PC-9 (cell line): ENCODE results near the gene BEND6. TPM values are rescaled to one million over a fixed set of nuclear protein-coding genes. Genes with fewer than 3 reads are reported as not detected.

ENCODE experiments used
- BruUV-seq: library from RNA; stranded (reverse); fragments of 400-500 nt; replicated peaks from 2 replicates; lab custom pipeline; 2021; lab: Mats Ljungman, UMichigan
- CTCF ChIA-PET: fragments of 300-600 bp; sonication (Branson Sonifier 250); formaldehyde crosslinking; loops from one replicate; lab custom pipeline; 2022; ENCODE audit warnings: antibody characterized with exemption; lab: Charles Lee
- POLR2A ChIA-PET: fragments of 300-600 bp; sonication (Branson Sonifier 250); formaldehyde crosslinking; loops from one replicate; lab custom pipeline; 2022; ENCODE audit warnings: antibody characterized with exemption; ENCODE audit not compliant: unreplicated experiment; lab: Charles Lee
- DNase-seq, 2 experiments: peaks; one replicate each; pipeline versions ENCODE4 v3.0.0 to v3.0.0-alpha.2; 2015 to 2022; ENCODE audit warnings: mixed read lengths in 1 of 2
- H2AFZ ChIP-seq: fragments of 200-600 bp; sonication (generic); 2 replicates; pipeline ENCODE4 v1.8.1; 2017; ENCODE audit warnings: antibody characterized with exemption
- H3F3A ChIP-seq: fragments of 200-600 bp; sonication (generic); 2 replicates; pipeline ENCODE4 v1.8.1; 2017; ENCODE audit warnings: antibody characterized with exemption, mild to moderate bottlenecking, low read depth; ENCODE audit not compliant: insufficient read depth
- H3K27ac ChIP-seq: fragments of 200-600 bp; sonication (generic); 2 replicates; pipeline ENCODE4 v1.6.1; 2016; ENCODE audit warnings: mixed run types
- H3K27me3 ChIP-seq: fragments of 200-600 bp; sonication (generic); 2 replicates; pipeline ENCODE4 v1.6.1; 2016; ENCODE audit warnings: low read depth, mixed run types; ENCODE audit not compliant: insufficient read depth
- H3K36me3 ChIP-seq: fragments of 200-600 bp; sonication (generic); 2 replicates; pipeline ENCODE4 v1.6.1; 2016; ENCODE audit warnings: low read depth, mixed run types
- H3K4me1 ChIP-seq: fragments of 200-600 bp; sonication (generic); replicated peaks from 2 replicates; pipeline ENCODE4 v1.6.1; 2016; ENCODE audit warnings: mixed run types; ENCODE audit not compliant: insufficient read depth
- H3K4me2 ChIP-seq: fragments of 200-600 bp; sonication (generic); 2 replicates; pipeline ENCODE4 v1.6.1; 2017; ENCODE audit warnings: mixed run types
- H3K4me3 ChIP-seq: fragments of 200-600 bp; sonication (generic); 2 replicates; pipeline ENCODE4 v1.6.1; 2016; ENCODE audit warnings: mixed run types
- H3K79me2 ChIP-seq: fragments of 200-600 bp; sonication (generic); 2 replicates; pipeline ENCODE4 v1.6.1; 2017; ENCODE audit warnings: low read depth, mixed run types
- H3K9me2 ChIP-seq: fragments of 200-600 bp; sonication (generic); 2 replicates; pipeline ENCODE4 v1.8.1; 2017; ENCODE audit warnings: mild to moderate bottlenecking; ENCODE audit not compliant: insufficient read depth
- H3K9me3 ChIP-seq: fragments of 200-600 bp; sonication (generic); 2 replicates; pipeline ENCODE4 v1.8.1; 2016; ENCODE audit warnings: low read depth; ENCODE audit not compliant: insufficient read depth
- H4K20me1 ChIP-seq: fragments of 200-600 bp; sonication (generic); 2 replicates; pipeline ENCODE4 v1.8.1; 2017; ENCODE audit not compliant: insufficient read depth
- CTCF ChIP-seq: fragments of 200-600 bp; sonication (generic); conservative IDR thresholded peaks from 2 replicates; pipeline ENCODE4 v1.6.1; 2017; ENCODE audit warnings: mixed run types, antibody characterized with exemption, mild to moderate bottlenecking, moderate library complexity
- EZH2 ChIP-seq: fragments of 200-600 bp; sonication (generic); IDR thresholded peaks from 2 replicates; pipeline ENCODE4 v1.8.0; 2017; ENCODE audit warnings: antibody characterized with exemption, low read depth
- intact Hi-C: fragments of 100-400 bp; cut with micrococcal nuclease; formaldehyde crosslinking; loops from one replicate; pipeline ENCODE4 v1.10.0; 2022; ENCODE audit not compliant: unreplicated experiment
- total RNA-seq: library from RNA; stranded (reverse); gene quantifications from 2 replicates; pipeline ENCODE4 v1.2.3, GENCODE V29; 2021

BEND6 gene
- total RNA-seq, 1 experiment from 2014 or later = 5.7 TPM

- no peaks in the 10 kb centered on the region for H4K20me1 ChIP-seq
- TF ChIP-seq CTCF = no peak
- no peak for TF ChIP-seq EZH2
- H3K4me1 ChIP-seq = no peaks in the 10 kb centered on the region
- POLR2A ChIA-PET = no interaction called here
- no peaks in the 10 kb centered on the region for H3K36me3 ChIP-seq
- no peaks in the 10 kb centered on the region for H3K9me2 ChIP-seq
- no peak overlapping the region for H2AFZ ChIP-seq
- BruUV-seq = no TSS peak
- 0 out of 2 replicates have a peak, but pooled peaks cover 4% of the 10 kb centered on the region for H3F3A ChIP-seq
- H3K79me2 ChIP-seq = no peaks in the 10 kb centered on the region
- no peaks in the 10 kb centered on the region for H3K9me3 ChIP-seq
- no peak overlapping the region for H3K27ac ChIP-seq
- no peaks in the 10 kb centered on the region for H3K27me3 ChIP-seq
- intact Hi-C loops = no loop called here
- DNase-seq = no peak
- CTCF ChIA-PET = no interaction called here
- no peak overlapping the region for H3K4me2 ChIP-seq
- H3K4me3 ChIP-seq = no peak overlapping the region
Measured at GRCh38 chr6:56927538-56928453, 27.1 kb upstream of the BEND6 start.

- TF ChIP-seq CTCF (no peak), EZH2 (no peak)
- Histone ChIP-seq H4K20me1 (no peaks in the 10 kb centered on the region), H3F3A (0 out of 2 replicates have a peak, but pooled peaks cover 4% of the 10 kb centered on the region), H3K79me2 (no peaks in the 10 kb centered on the region), H3K4me1 (no peaks in the 10 kb centered on the region), H3K27ac (no peak overlapping the region), H3K9me2 (no peaks in the 10 kb centered on the region), H3K4me2 (no peak overlapping the region), H2AFZ (no peak overlapping the region), H3K9me3 (no peaks in the 10 kb centered on the region), H3K36me3 (no peaks in the 10 kb centered on the region), H3K4me3 (no peak overlapping the region), H3K27me3 (no peaks in the 10 kb centered on the region)
- intact Hi-C loops = no loop called here
- ChIA-PET CTCF (no interaction called here), POLR2A (no interaction called here)
- DNase-seq = no peak
- no TSS peak for BruUV-seq
Measured at GRCh38 chr6:56930846-56931245, 24.1 kb upstream of the BEND6 start.

- Histone ChIP-seq H3K4me1 (peaks cover 5% of the 10 kb centered on the region; the same call in 1 of the 2 replicates), H3F3A (0 out of 2 replicates have a peak, but pooled peaks cover 10% of the 10 kb centered on the region), H3K79me2 (no peaks in the 10 kb centered on the region), H3K9me3 (no peaks in the 10 kb centered on the region), H2AFZ (no peak overlapping the region), H3K4me3 (no peak overlapping the region), H3K9me2 (no peaks in the 10 kb centered on the region), H3K27ac (no peak overlapping the region), H3K27me3 (no peaks in the 10 kb centered on the region), H4K20me1 (no peaks in the 10 kb centered on the region), H3K4me2 (no peak overlapping the region), H3K36me3 (no peaks in the 10 kb centered on the region; the same call in 1 of the 2 replicates)
- intact Hi-C loops = no loop called here
- no TSS peak for BruUV-seq
- no peak for TF ChIP-seq EZH2
- TF ChIP-seq CTCF = no peak
- CTCF ChIA-PET = no interaction called here
- DNase-seq = no peak
- POLR2A ChIA-PET = no interaction called here
Measured at GRCh38 chr6:56932910-56933477, 21.9 kb upstream of the BEND6 start.
